ENCODE measurements around the gene FGF11. TPM values are rescaled to one million over a fixed set of nuclear protein-coding genes. Genes with fewer than 3 reads are reported as not detected.

Gene FGF11
- 0.46 and 0.52 TPM in 2 replicates for total RNA-seq (2014; rRNA removed; shearing (Covaris generic))

- DNase-seq (ENCODE audit: low spot score), result no peak
These were observed at the start of gene FGF11 for GRCh38 chr17:7439462-7440112. Gene FGF11, plus strand, starts transcription at chr17:7439512. Its CDS starts 109 bp downstream, at chr17:7439621.

DNA sequence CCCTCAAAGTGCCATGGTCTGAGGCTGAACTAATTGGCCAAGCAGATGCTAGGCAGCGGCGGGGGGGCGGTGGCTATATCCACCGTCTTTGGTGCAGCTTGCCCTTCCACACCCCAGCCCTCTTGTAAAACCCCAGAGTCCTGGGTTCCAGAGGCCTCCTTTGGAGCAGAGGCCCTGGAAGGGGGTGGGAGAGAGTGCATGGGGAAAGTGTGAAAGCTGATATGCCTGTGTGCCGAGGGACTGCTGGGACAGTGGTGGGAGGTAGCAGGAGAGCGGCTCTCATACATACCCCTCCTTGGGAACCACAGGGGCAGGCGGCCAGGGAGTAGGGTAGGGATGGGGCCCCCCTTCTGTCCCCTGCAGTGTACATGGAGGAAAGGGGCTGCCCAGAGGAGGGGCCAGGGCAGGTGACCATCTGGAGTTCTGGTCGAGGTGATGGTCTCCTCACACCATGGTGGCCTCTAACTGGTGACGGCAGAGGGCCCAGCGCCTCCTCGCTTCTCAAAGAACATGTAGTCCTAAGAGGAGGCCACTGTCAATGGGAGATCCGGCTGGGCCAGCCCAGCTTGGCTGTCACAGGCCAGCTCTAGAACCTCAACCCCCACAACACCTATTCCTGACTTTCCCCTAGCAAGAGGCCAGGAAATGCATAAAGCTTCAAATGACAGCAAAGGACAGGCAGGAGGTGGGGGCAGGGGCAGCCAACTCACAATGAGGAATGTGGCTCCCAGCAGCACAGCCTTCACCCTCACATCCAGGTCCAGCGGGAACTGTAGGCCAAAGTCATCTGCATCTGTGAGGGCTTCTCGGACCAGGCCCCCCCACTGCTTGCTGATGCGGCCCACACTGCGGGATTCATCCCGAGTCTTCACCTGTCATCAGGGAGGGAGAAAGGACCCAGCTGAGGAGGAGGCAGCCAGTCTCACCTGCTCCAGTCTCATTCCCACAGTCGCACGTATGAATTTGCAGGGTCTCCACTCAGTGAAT, 49.1 kb upstream of the FGF11 start:
- DNase-seq (ENCODE audit: low spot score), result no peak

GRCh38 chr17:7391307-7391706, 48.0 kb upstream of the FGF11 start:
- no peak for DNase-seq (ENCODE audit: low spot score)

DNA sequence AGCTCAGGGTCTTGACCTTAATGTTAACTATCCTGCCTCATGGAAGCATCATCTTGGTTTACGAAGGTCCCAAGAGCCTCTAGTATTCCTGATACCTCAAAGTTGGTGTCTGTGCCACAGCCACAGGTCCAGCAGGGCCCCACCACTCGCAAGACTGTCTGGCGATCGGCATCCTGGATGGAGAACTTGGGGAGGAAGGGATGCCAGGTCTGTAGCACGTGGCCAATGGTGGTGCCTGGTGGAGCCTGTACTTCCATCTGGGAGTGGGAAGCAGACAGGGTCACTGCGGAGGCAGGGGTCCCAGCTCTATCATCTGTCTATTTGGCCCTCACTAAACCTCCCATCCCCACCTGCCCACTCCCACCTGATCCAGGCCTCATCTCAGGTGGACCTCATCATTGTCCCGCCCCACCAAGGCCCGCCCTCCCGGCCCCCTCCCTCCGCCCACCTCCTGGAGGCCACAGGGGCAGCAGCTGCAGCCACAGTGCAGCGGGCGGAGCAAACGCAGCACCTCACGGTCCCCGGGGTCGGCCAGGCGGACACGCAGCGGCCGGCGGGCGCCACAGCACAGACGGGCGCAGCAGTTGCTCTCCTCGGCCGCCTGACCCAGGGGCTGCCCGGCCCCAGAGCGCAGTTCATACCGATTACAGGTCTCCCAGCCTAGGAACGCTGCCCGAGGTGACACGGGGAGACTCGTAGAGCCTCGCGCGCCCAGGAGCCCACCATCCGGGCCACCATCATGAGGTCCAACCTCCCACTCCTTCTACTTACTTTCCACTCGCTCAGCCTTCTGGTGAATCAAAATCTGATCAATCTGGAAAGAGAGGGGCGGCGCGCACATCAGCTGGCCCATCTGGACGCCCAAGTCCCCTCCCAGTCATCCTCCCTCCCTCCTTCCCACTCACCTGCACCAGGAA, 46.4 kb upstream of the FGF11 start:
- no peak for DNase-seq (ENCODE audit: low spot score)

DNA sequence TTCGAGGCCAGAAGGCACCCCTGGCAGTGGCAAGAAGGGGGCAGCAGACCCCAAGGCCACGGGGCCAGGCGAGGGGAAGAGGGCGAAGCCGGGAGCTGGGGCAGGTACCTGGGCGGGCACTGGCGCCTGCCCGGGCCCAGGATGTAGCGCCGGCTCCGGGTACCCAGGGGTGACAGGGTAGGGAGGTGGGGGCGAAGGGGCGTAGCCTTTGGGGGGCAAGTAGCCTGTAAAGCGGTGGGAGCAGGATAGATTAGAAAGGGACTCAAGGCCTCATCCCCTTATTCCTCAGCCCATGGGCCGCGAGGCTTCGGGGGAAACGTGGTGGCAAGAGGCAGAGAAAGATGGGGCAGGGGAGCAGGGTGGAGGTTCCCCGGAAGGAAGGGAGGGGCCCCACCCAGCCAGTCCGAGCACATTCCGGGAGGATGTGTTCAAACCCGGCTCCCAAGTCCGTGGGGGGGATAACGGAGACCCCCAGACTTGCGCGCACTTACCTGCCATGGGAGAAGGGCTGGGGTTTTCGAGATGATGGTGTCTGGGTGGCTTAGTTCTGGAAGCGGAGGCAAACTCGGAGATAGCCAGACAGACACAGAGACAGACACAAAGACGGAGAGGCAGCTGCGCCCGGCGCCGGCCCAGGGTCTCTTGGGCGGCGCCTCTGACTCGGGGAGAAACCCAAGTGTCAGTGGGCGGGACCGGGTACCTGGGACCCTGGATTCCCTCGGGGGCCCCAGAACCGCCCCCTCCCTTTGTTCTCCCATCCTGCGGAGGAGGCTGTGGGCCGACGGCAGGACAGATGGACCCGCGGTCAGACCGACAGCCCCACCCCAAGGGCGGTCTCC, 45.5 kb upstream of the FGF11 start:
- peak; percentile 25 for DNase-seq (ENCODE audit: low spot score)

DNA sequence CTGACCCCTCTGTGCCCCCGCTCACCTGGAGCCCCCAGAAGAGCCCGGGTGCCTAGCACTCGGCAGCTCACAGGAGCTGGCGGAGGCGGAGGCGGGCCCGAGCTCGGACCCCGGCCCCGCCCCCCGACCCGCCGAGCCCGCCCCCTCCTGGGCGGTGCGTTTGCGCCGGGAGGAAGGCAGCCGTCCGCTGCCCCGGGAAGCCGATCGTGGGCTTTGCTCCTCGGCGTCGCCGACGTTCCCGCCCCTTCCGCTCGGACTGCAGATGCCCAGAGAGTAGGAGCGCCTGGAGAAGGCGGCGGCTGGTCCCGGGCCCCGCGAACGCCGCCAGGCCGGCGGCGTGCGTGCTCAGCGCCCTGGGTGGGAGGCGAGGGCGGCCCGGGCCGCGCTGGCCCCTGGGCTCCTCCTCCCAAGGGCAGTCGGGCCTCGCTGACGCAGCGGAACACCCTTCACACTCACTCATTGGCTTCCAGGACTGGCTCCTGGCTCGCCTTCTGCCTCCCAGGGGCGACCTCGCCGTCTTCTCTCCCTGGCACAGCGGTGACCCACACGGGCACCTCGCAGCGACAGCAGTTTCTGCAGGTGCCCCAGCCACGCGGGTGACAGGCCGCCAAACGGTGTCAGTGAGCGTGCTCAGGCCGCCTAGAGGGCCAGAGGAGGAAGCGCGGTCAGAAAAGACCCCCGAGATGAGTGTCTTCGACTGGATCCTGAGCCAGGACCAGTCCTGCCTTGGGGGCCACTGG, 44.7 kb upstream of the FGF11 start, which contains the start of gene PLSCR3:
TSS of gene PLSCR3 (minus strand) at position 74 of the 740 bp plus-strand sequence. CDS start 415 bp downstream, outside the sequence.
- DNase-seq (ENCODE audit: low spot score), result peak; percentile 70

GRCh38 chr17:7396147-7396546, 43.2 kb upstream of the FGF11 start:
- DNase-seq (ENCODE audit: low spot score), result no peak

DNA sequence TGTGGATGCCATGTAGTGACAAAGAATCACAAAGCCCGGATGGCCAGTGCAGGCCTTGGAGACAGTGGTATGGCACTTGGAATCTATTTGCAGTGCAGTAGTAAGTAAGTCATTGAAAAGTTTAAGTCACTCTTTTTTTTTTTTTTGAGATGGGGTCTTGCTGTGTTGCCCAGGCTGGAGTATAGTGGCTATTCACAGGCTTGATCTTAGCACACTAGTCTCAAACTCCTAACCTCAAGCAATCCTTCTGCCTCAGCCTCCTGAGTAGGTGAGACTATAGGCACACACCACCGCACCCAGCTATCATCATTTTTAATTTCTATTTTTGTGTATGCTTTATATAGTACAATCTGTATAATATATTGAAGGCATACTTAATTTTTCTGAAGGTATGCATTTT, 40.7 kb upstream of the FGF11 start:
- DNase-seq (ENCODE audit: low spot score), result no peak

DNA sequence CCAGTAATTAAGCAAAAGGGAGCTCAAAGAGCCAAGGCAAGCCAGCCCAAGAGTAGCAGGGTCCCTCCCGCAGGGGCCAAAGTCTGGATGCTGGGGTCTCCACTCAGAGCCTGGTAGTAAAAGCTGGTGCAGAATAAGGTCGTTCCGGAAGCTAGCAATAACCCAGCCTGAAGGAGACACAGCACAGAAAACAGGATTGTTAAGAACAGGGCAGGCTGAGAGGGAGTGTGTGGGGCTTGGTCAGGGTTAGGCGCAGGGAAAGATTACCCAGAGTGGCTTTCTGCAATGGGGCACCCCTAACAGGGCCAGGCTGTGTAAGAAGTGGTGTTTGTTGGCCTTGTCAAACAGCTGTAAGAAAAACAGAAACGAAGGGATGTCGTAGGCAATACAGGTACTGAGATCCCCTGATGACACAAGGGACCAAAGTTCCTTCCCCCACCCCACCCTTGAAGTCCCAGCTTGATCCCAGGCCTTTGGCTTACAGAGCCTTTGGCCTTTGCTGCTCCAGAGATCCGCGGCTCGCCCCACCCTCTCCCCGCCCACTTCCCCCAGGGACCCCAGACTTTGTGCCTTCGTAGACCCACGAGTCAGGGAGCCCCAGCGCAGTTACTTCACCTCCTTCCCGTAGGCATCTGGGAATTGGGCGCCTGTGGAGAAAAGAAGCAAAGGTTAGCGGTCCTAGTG, 36.1 kb upstream of the FGF11 start:
- DNase-seq (ENCODE audit: low spot score), result peak; percentile 28

DNA sequence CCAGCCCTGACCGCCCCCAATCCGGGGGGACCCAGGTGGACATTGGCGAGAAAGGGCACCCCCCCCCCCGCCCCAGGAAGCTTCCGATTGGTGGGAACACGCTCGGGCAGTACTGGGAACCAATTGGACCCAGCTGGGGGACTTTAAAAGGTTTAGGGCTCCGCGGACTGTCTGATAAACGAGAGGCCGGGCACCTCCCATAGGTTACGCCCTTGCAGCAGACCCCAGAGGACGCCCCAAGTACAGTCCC, 35.7 kb upstream of the FGF11 start:
- no peak for DNase-seq (ENCODE audit: low spot score)

GRCh38 chr17:7403977-7404736, 35.2 kb upstream of the FGF11 start, which contains the start of gene TMEM256:
Gene TMEM256, minus strand, starts transcription at chr17:7404097. Its CDS starts 13 bp downstream, at chr17:7404084.
- peak; percentile 95 for DNase-seq (ENCODE audit: low spot score)

- DNase-seq (ENCODE audit: low spot score), result no peak
These were observed 34.5 kb upstream of the FGF11 start for GRCh38 chr17:7404737-7405349.

DNA sequence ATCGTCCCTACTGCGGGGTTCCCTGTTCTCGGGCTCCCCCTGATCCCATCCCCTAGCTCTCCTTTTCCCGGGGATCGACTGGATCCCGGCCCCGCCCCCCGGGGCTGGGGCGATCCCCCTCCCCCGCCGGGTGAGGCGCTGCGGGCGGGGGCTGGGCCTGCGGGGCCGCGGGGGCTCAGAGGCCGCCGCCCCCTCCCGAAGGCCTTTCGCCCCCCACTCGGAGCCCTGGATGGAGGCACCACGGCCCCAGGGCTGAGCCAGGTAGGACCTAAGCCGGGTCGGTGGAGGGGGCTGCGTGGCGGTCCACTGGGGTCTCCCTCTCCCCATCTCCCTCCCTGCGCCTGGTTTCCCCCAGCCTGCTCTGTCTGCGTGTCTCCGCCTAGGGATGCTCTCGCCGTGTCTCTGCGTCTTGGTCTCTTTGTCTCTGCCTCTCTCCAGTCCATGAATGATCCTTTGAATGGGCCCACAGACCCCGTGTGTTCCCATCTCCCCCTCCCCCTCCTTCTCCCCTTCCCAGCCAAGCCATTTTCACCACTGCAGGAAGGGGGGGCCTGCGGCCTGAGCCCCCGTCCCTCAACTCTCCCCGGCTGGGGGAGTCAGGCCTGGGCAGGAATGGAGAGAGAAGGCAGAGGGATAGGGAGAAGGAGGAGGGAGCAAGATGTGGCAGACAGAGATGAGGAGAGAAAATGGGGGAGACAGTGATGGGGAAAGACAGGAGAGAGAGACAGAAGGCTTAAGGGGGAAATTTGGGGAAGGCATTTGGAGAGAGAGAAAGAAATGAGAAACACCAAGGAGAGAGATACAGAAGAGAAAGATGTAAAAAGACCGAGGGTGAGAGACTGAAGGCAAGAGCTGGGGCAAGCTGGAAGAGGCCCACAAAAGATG, 33.7 kb upstream of the FGF11 start:
- no peak for DNase-seq (ENCODE audit: low spot score)

DNA sequence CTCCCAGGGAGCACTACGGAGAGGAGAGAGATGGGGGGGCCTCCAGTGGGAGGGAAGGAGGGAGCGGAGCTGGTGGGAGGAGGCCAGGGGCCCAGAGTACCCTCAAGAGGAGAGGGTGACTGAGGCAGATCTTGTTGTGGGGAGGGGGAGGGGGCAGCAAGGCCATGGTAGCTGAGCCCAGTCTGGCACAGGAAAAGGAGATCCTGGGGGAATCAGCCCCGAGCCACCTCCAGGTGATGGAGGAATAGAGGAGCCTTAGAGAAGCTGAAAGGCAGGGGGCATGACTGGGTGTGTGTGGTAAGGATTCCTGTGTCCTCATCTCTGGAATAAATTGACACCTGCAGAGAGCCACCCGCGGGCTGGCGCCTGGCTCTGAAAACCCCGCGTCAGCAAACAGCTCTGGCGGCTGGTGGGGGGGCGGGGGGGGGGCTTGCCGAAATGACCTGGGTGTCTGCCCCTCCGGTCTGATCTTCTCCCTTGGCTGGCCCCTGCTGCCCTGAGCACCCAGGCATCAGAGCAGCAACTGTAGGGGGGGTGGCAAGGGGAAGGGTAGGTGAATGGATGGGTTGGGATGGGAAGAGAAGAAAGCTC, 33.0 kb upstream of the FGF11 start:
- no peak for DNase-seq (ENCODE audit: low spot score)

DNA sequence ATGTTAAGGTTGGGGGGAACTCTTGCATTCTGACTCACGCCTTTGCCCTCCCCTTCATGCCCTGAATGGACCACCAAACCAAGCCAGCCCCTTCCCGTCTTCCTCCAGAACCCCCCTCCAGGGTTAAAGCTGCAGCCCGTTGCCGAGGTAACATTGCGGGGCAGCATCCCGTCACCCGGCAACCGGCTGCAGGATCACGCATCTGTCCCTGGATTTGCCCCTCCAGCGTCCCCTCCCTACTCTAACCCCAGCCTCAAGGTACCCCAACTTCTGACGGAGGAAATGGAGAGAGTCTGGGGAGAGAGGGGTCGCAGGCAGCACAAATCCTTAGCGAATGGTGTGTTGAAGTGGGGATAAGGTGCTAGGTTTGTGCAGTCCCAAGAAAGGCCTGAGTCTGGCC, 32.2 kb upstream of the FGF11 start:
- no peak for DNase-seq (ENCODE audit: low spot score)

DNA sequence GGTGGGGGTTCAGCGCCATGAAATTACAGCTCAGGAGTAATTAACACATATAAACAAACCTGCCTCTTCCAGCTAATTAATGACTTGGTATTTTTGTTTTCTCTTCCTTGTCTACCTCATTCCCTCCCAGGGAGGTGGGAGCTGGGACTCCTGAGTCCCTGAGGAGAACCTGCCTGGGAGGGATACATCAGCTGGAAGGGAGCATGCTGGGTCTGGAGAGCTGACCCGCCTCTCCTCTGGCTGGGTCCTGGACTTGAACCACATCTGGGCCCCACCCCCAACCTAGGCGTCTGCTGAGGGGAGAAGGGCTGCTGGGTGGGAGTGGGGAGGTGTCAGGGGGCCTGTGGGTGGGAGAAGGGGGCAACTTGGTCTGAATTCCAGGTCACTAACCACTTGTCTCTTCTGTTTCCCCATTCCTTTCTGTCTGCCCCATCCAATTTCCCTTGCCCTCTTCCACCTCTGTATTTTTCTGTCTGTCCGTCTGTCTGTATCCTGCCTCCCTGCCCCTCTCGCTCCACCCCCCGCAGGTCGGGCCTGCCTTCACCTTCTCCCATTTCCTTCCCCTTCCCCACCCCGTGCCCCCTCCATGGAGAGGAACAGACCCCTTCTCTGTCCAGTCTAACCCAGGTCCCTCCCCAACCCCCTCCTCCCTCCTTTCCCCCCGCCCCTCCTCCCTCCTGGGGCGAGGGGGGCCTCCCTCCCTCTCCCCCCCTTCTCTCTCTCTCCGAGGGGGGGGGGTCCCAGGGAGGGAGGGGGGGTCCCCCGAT, 31.6 kb upstream of the FGF11 start, which contains the start of gene NLGN2:
TSS of gene NLGN2 (plus strand) at position 361 of the 767 bp plus-strand sequence. CDS start 411 bp downstream, outside the sequence.
- DNase-seq (ENCODE audit: low spot score), result no peak
